ENCODE results near the gene PRR16. TPM values are rescaled to one million over a fixed set of nuclear protein-coding genes. Genes with fewer than 3 reads are reported as not detected.
A peak's percentile ranks its signal among the peaks of the same experiment; 100 is the strongest.
"Not testable (repeated sequence)": the region's sequence is repeated elsewhere in the genome, so short reads cannot be mapped to it uniquely, and the experiment has no call there.

PRR16 gene
- total RNA-seq, 1 donor from 2014 or later: 0.25 TPM

- no peaks in the 10 kb centered on the region for H3K36me3 Mint-ChIP-seq (ENCODE audit: unreplicated experiment)
- H3K4me3 Mint-ChIP-seq (ENCODE audit: unreplicated experiment): no peak overlapping the region
- no peaks in the 10 kb centered on the region for H3K4me1 Mint-ChIP-seq (ENCODE audit: low read depth, unreplicated experiment)
- no peak for DNase-seq
- H3K9me3 Mint-ChIP-seq (ENCODE audit: unreplicated experiment): peaks cover 2% of the 10 kb centered on the region
- H3K27ac Mint-ChIP-seq (ENCODE audit: unreplicated experiment): no peak overlapping the region
- TF ChIP-seq CTCF (IDR thresholded peaks at IDR 0.05; ENCODE audit: partially characterized antibody, unreplicated experiment): no peak
- no peaks in the 10 kb centered on the region for H3K27me3 Mint-ChIP-seq (ENCODE audit: unreplicated experiment)
These were observed 231.3 kb downstream of the PRR16 start for GRCh38 chr5:120695368-120695880.

GRCh38 chr5:120697147-120697546, 233.0 kb downstream of the PRR16 start:
- Mint-ChIP-seq H3K4me3 (ENCODE audit: unreplicated experiment) (no peak overlapping the region), H3K36me3 (ENCODE audit: unreplicated experiment) (no peaks in the 10 kb centered on the region), H3K27me3 (ENCODE audit: unreplicated experiment) (peaks cover 8% of the 10 kb centered on the region), H3K9me3 (ENCODE audit: unreplicated experiment) (peaks cover 4% of the 10 kb centered on the region), H3K4me1 (ENCODE audit: low read depth, unreplicated experiment) (no peaks in the 10 kb centered on the region), H3K27ac (ENCODE audit: unreplicated experiment) (no peak overlapping the region)
- TF ChIP-seq CTCF (IDR thresholded peaks at IDR 0.05; ENCODE audit: partially characterized antibody, unreplicated experiment): no peak
- no peak for DNase-seq

GRCh38 chr5:120697670-120698327, 233.7 kb downstream of the PRR16 start:
- not testable (repeated sequence) for DNase-seq; H3K4me1 Mint-ChIP-seq (ENCODE audit: low read depth, unreplicated experiment); H3K4me3 Mint-ChIP-seq (ENCODE audit: unreplicated experiment); H3K9me3 Mint-ChIP-seq (ENCODE audit: unreplicated experiment); H3K27ac Mint-ChIP-seq (ENCODE audit: unreplicated experiment); H3K36me3 Mint-ChIP-seq (ENCODE audit: unreplicated experiment)
- H3K27me3 Mint-ChIP-seq (ENCODE audit: unreplicated experiment): peaks cover 11% of the 10 kb centered on the region

- not testable (repeated sequence) for H3K9me3 Mint-ChIP-seq (ENCODE audit: unreplicated experiment); H3K36me3 Mint-ChIP-seq (ENCODE audit: unreplicated experiment); H3K4me3 Mint-ChIP-seq (ENCODE audit: unreplicated experiment); H3K27ac Mint-ChIP-seq (ENCODE audit: unreplicated experiment); H3K4me1 Mint-ChIP-seq (ENCODE audit: low read depth, unreplicated experiment); DNase-seq
- H3K27me3 Mint-ChIP-seq (ENCODE audit: unreplicated experiment): peaks cover 11% of the 10 kb centered on the region
These were observed 236.6 kb downstream of the PRR16 start for GRCh38 chr5:120700653-120701052.

- not testable (repeated sequence) for DNase-seq; H3K27ac Mint-ChIP-seq (ENCODE audit: unreplicated experiment); H3K9me3 Mint-ChIP-seq (ENCODE audit: unreplicated experiment); H3K36me3 Mint-ChIP-seq (ENCODE audit: unreplicated experiment); H3K4me1 Mint-ChIP-seq (ENCODE audit: low read depth, unreplicated experiment)
- Mint-ChIP-seq H3K4me3 (ENCODE audit: unreplicated experiment) (peak overlapping the region; percentile 71), H3K27me3 (ENCODE audit: unreplicated experiment) (peaks cover 11% of the 10 kb centered on the region)
These were observed 238.9 kb downstream of the PRR16 start for GRCh38 chr5:120702817-120703538.

- no peak overlapping the region for H3K4me3 Mint-ChIP-seq (ENCODE audit: unreplicated experiment)
- DNase-seq: no peak
- no peaks in the 10 kb centered on the region for H3K36me3 Mint-ChIP-seq (ENCODE audit: unreplicated experiment)
- H3K27me3 Mint-ChIP-seq (ENCODE audit: unreplicated experiment): peaks cover 11% of the 10 kb centered on the region
- peaks cover 4% of the 10 kb centered on the region for H3K9me3 Mint-ChIP-seq (ENCODE audit: unreplicated experiment)
- TF ChIP-seq CTCF (IDR thresholded peaks at IDR 0.05; ENCODE audit: partially characterized antibody, unreplicated experiment): no peak
- peaks cover 7% of the 10 kb centered on the region for H3K4me1 Mint-ChIP-seq (ENCODE audit: low read depth, unreplicated experiment)
- H3K27ac Mint-ChIP-seq (ENCODE audit: unreplicated experiment): no peak overlapping the region
These were observed 240.0 kb downstream of the PRR16 start for GRCh38 chr5:120703918-120704587.

Measured in glutamatergic neuron (in vitro differentiated cells).